Posterior cingulate gyrus (tissue), 11 donors: Measurements from ENCODE around the gene CAMK1D.
A peak's percentile ranks its signal among the peaks of the same experiment; 100 is the strongest.

Experiments
- DNase-seq, 10 donors: peaks; one replicate each; pipeline versions ENCODE4 v3.0.0 to v3.0.0-alpha.2; 2020 to 2021; ENCODE audit warnings: mixed read lengths in 3 of 10
- intact Hi-C: fragments of 100-400 bp; cut with DNase I; formaldehyde crosslinking; loops from one replicate; pipeline ENCODE4 v1.15.1; 2023

Gene CAMK1D

DNA sequence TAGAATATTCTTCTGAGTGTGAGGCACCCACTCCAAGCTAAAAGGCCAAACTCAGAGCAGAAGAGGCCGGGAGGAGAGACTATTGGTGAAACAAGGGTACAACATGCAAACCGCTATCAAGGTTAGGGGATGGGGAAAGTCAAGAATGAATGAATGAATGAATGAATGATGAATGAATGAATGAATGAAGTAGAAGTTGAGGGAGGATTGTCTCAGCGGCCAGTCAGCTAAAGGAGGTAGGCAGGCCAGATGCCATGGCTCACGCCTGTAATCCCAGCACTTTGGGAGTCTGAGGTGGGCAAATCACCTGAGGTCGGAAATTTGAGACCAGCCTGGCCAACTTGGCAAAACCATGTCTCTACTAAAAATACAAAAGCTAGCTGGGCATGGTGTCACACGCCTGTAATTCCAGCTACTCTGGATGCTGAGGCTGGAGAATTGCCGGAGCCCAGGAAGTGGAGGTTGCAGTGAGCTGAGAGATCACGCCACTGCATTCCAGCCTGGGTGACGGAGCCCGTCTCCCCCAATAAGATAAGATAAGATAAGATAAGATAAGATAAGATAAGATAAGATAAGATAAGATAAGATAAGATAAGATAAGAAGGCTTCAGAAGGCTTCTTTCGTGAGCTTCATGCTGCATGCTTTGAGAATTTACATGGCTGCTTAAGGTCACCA lies 401.3 kb downstream of the CAMK1D start:
- DNase-seq = no peak
- intact Hi-C loops = no loop called here

GRCh38 chr10:12755075-12755474 lies 405.7 kb downstream of the CAMK1D start:
- intact Hi-C loops = no loop called here
- no peak for DNase-seq

DNA sequence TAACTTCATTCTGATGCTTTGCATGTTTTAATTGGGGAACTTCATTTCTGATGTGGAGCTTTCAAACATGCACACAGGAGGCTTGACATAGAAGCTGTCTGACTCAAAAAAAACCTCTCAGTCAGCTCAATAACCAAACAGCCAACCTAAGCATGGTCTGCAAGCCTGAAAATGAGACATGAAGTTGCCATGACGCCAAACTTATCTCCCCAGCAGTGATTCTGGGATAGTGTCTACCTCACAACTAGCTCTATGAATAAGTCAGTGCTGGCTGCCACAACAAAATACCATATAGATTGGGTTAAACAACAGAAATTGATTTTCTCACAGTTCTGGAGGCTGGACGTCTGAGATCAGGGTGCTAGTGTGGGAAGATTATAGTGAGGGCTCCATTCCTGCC lies 408.0 kb downstream of the CAMK1D start:
- intact Hi-C loops = no loop called here
- DNase-seq = no peak

DNA sequence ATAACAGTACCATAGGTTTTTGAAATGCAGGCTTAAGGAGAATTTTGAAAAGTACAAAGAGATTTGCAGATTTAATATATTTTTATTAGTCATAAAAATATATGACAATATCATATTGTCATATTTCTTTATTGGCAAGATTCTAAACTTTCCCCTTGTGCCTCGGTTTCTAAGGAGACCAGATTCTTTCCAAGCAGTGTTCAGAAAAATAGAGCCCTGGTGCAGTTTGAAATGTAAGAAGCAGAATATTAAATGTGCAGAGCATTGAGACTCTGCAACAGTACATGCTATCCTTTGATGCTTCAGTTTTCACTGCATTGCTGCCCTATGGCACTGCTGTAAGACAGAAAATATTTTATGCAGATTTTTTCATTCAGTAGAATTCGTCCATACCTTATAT lies 408.9 kb downstream of the CAMK1D start:
- no peak for DNase-seq
- intact Hi-C loops = no loop called here

DNA sequence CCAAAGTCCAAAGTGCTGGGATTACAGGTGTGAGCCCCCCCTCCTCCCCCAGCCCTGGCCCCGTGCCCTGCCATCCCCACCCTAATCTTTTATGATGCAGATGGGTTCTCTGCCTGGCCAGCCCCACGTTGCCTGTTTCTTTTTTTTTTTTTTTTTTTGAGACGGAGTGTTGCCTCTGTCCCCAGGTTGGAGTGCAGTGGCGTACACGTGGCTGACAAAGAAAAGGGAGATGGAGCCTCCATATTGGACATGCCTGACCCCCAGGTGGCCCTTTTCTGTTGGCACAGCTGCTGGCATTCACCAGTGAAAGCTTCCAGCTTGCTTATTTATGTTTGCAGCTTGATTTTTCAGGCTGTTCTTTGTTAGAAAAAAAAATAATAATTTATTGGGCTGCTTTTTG lies 416.9 kb downstream of the CAMK1D start:
- intact Hi-C loops = no loop called here
- peak in 1 of 10 donors; percentile 72 for DNase-seq

- intact Hi-C loops = no loop called here
- peak in 2 of 10 donors; percentile 11 to 87 for DNase-seq
Measured at GRCh38 chr10:12768156-12769100, 419.1 kb downstream of the CAMK1D start.

DNA sequence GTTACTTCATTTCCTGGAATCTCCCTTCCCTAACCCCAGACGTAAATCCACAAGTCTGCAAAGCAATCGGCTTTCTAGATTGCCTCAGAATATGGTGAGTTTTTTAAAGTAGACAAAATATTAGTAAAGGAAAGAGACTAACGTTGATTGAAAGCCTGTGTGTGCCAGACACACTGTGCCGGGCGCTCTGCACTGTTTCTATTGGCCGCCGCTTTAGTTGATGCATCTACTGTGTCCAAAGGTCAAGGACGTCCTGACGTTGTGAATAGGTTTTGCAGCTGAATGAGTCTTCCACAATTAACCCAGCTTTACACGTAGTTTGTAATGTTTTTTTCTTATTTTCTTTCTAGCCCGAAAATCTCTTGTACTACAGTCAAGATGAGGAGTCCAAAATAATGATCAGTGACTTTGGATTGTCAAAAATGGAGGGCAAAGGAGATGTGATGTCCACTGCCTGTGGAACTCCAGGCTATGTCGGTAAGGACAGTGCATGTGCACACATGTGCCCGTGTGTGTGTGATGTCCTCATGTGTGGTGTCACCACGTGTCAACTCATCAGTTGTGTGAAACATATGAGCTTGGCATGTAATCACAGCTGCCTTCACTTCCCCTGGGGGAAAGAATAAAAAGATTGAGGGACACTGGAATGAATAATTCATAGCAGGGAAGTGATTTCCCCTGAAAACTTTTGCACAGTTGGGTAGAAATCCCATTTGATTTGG lies 420.1 kb downstream of the CAMK1D start:
- peak in 1 of 10 donors; percentile 55 for DNase-seq
- intact Hi-C loops = no loop called here

DNA sequence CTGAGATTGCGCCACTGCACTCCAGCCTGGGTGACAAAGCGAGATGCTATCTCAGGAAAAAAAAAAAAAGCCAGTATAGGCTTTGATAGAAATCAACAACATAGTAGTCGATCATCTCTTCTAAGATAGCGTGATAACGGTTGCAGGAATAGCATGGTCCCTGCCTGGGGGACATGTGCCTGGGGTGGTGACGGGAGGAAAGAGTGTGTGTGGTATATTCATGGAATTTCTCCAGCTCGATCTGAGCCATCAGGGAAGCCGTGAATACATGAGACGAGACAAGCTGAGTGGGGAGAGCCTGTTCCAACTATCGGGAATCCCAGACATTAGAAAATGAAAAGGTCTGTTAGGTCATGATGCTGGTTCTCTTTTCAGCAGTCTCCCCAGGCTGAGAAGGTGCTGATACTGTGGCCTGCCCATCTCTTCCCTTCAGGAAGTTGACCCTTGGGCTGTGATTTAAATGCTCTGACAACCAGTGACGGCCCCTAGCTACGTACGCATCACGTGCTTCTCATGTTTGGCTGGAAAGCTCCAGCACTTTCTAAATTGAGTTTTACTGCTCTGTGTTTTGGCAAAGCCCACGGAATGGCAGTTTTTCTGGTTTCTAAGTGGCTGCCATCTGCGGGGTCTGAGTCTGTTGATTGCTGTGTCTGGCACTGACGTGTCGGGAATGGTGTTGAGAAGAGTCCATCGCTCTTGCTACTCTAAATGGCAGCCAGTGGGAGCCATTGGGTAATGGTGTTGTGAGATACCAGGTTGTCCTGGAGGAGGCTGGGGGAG lies 422.8 kb downstream of the CAMK1D start:
- intact Hi-C loops = no loop called here
- peak in 1 of 10 donors; percentile 83 for DNase-seq

GRCh38 chr10:12772797-12773587 lies 423.6 kb downstream of the CAMK1D start:
- intact Hi-C loops = no loop called here
- DNase-seq = no peak

GRCh38 chr10:12774204-12774894 lies 425.0 kb downstream of the CAMK1D start:
- DNase-seq = no peak
- intact Hi-C loops = no loop called here

- DNase-seq = peak in 9 of 10 donors; percentile 29 to 91 (median 51)
- intact Hi-C loops = no loop called here
Measured at GRCh38 chr10:12777840-12778585, 428.7 kb downstream of the CAMK1D start.

GRCh38 chr10:12780634-12781601 lies 431.6 kb downstream of the CAMK1D start:
- DNase-seq = peak in 8 of 10 donors; percentile 32 to 94 (median 70)
- intact Hi-C loops = no loop called here

GRCh38 chr10:12781976-12782375 lies 432.6 kb downstream of the CAMK1D start:
- intact Hi-C loops = no loop called here
- DNase-seq = no peak

DNA sequence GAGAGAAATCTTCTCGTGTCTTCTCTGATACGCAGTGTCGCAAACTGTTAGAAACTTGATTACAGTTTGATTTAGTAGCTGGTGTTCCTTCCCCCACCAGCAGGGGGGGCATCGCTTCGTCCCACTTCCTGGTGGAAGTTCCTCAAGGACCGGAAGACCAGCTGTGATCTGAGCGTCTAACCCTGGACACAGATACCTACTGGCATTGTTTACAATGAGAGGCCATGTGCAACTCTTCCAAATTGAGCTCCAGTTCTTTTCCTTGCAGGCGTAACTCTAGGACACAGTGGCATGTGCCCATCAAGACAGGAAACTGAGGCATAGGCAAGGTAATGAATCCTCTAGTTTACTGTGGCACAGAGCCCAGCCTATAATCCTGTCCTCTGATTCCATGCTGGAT lies 433.2 kb downstream of the CAMK1D start:
- intact Hi-C loops = no loop called here
- DNase-seq = peak in 1 of 10 donors; percentile 81

- peak in 2 of 10 donors; percentile 22 to 86 for DNase-seq
- intact Hi-C loops = no loop called here
Measured at GRCh38 chr10:12783293-12783692, 433.9 kb downstream of the CAMK1D start.

GRCh38 chr10:12784646-12785045 lies 435.3 kb downstream of the CAMK1D start:
- peak in 1 of 10 donors; percentile 69 for DNase-seq
- intact Hi-C loops = no loop called here

DNA sequence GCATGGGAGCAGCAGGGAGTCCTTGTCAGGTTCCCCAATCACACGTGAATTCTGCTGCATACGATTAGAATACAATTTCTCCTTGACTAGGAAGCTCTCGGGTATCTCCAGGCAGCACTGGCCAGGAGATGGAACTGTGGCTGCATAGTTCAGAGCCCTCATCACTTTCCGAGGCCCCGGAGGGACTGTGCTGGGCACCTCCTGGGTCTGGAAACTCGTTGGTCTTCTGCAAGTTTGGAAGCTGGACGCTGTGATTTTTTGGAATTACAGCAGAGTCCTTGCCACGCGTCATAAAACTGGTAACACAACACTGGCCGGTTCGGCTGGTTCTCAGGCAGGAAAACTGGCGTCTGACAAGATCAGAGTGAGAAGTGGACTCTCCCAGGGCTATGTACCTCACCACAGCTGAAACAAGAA lies 436.1 kb downstream of the CAMK1D start:
- DNase-seq = peak in 2 of 10 donors; percentile 51 to 66
- intact Hi-C loops = no loop called here
